Central memory CD8-positive, alpha-beta T cell (primary cell): Measurements from ENCODE around the gene PARP6.

Experiments used
- ATAC-seq: fragments of 150-1000 bp; cut with Tn5 transposase; replicated peaks from 2 replicates; pipeline ENCODE4 v1.10.0; 2022; ENCODE audit warnings: mild to moderate bottlenecking, moderate FRiP score, moderate number of reproducible peaks; ENCODE audit not compliant: poor library complexity, severe bottlenecking; ENCODE audit errors: extremely low read depth
- DNase-seq, 2 donors: peaks; one replicate each; pipeline ENCODE4 v3.0.0; 2021; ENCODE audit warnings: low spot score in 2 of 2
- H3K27ac Mint-ChIP-seq: one replicate; pipeline ENCODE4 v1.8.0; 2022; ENCODE audit warnings: low read depth, mild to moderate bottlenecking, moderate library complexity, mixed read lengths
- H3K27me3 Mint-ChIP-seq: one replicate; pipeline ENCODE4 v1.8.0; 2022; ENCODE audit warnings: mixed read lengths
- H3K36me3 Mint-ChIP-seq: one replicate; pipeline ENCODE4 v1.8.0; 2022; ENCODE audit warnings: mild to moderate bottlenecking, moderate library complexity, mixed read lengths; ENCODE audit not compliant: insufficient read depth
- H3K4me1 Mint-ChIP-seq: one replicate; pipeline ENCODE4 v1.8.0; 2022; ENCODE audit warnings: mixed read lengths
- H3K4me3 Mint-ChIP-seq: one replicate; pipeline ENCODE4 v1.8.0; 2022; ENCODE audit warnings: mild to moderate bottlenecking, moderate library complexity, mixed read lengths
- H3K9me3 Mint-ChIP-seq: one replicate; pipeline ENCODE4 v1.8.0; 2022; ENCODE audit warnings: mixed read lengths

The PARP6 gene

DNA sequence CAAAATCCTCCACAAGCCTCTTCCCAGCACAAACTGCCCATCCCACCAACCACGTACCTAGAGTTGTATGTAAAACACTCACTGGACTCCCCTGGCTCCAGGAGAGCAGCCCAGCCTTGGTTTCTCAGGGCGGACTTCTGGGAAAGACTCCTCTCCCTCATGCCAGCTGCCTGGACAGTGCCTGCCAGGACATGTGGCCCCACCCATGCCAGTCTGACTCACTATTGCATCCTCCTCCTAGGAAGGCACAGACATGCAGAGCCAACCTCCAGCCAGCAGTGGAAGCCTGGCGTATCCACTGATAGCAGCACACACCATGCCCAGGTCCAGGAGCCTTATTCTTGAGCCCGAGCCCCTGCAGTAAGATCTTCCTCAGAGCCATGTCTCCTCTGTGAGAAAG, 50.0 kb downstream of the PARP6 start:
- Mint-ChIP-seq H3K4me3 (no peak overlapping the region), H3K36me3 (peaks cover 51% of the 10 kb centered on the region), H3K27ac (peak overlapping the region; percentile 84), H3K9me3 (no peaks in the 10 kb centered on the region), H3K27me3 (no peaks in the 10 kb centered on the region), H3K4me1 (peaks cover 68% of the 10 kb centered on the region)
- no peak for ATAC-seq
- no peak for DNase-seq

DNA sequence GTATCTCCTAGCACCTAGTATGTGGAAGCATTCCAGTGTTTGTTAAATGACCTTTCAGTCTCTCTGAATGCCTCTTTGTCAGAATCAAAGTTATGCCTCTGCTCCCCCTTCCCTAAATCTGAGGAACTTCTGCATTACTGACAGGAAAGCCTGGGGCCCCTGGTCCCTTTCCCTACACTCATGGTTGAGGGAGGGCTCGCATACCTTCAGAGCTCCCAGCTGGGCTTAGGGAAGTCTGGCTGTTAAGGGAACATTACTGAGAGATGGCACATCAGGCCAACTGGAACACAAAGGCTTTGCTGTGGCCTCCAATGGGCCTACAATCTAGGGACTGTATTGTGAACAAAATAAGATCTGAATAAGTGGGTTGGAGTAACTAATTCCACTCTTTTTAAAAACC, 51.7 kb downstream of the PARP6 start:
- H3K9me3 Mint-ChIP-seq = no peaks in the 10 kb centered on the region
- H3K27me3 Mint-ChIP-seq = no peaks in the 10 kb centered on the region
- no peak overlapping the region for H3K4me3 Mint-ChIP-seq
- peaks cover 59% of the 10 kb centered on the region for H3K36me3 Mint-ChIP-seq
- ATAC-seq (no peak), DNase-seq (no peak)
- H3K4me1 Mint-ChIP-seq = peaks cover 55% of the 10 kb centered on the region
- peak overlapping the region; percentile 55 for H3K27ac Mint-ChIP-seq

DNA sequence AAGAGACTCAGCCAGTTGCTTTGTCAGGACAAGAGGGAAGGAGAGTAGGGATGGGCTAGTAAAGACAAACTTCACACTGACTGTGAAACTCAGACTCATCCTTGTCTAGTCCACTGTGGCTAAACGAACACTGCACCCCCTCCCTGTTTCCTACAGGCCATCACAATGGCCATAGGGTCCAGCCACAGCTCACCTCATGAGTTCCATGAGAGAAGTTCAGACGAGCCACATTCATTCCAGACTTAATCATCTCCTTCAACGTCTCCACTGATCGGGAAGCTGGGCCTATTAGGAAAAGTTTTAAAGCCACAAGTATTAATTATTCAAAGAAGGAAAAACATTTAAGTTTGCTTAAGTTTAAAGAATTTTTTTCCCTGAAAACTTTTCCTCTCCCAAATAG, 55.1 kb downstream of the PARP6 start:
- ATAC-seq (no peak), DNase-seq (no peak)
- H3K27me3 Mint-ChIP-seq = no peaks in the 10 kb centered on the region
- peak overlapping the region; percentile 12 for H3K27ac Mint-ChIP-seq
- H3K4me1 Mint-ChIP-seq = peaks cover 29% of the 10 kb centered on the region
- peaks cover 73% of the 10 kb centered on the region for H3K36me3 Mint-ChIP-seq
- H3K4me3 Mint-ChIP-seq = no peak overlapping the region
- no peaks in the 10 kb centered on the region for H3K9me3 Mint-ChIP-seq

DNA sequence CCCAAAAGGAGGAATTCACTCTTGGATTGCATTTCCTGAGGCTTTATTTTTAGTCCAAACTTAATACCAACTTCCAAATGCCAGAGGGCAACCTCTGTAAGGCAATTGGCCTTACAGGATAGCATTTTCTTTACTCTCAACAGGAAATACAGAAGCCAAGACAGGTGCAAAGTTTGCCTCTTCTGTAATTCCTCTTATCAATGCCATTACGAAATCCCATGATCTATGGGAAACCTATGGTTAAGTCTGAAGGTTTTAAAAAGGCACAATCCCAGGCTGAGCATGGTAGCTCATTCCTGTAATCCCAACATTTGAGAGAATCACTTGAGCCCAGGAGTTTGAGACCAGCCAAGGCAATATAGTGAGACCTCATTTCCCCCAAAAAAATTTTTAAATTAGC, 56.3 kb downstream of the PARP6 start:
- DNase-seq (no peak), ATAC-seq (no peak)
- Mint-ChIP-seq H3K4me1 (peaks cover 23% of the 10 kb centered on the region), H3K4me3 (no peak overlapping the region), H3K9me3 (no peaks in the 10 kb centered on the region), H3K36me3 (peaks cover 79% of the 10 kb centered on the region), H3K27me3 (no peaks in the 10 kb centered on the region), H3K27ac (no peak overlapping the region)

DNA sequence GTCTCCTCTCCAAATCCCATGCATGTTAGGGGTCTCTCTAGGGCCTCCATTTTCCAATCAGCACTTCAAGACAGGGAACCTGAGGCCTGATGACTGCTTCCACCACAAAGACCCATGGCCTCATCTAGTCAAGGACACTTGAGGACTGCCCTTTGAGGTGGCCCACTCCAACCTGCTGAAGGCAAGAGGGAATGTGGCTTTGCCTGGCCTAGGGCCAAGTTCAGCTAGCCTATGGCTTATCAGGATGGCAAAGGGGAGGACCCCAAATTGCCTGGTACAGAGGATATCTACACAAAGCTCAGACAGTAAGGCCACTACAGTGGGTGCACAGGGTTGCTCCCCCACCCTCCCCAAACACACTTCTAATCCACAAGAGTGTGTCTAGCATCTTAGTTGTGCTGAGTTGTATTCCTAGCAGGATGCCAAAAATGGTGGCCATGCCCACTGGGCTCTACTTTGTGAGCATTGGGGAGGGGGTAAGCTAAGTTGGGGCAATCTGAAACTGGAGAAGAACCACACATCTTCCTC, 64.7 kb downstream of the PARP6 start:
- H3K27me3 Mint-ChIP-seq = no peaks in the 10 kb centered on the region
- no peak for ATAC-seq
- peaks cover 69% of the 10 kb centered on the region for H3K36me3 Mint-ChIP-seq
- no peaks in the 10 kb centered on the region for H3K9me3 Mint-ChIP-seq
- no peak overlapping the region for H3K4me3 Mint-ChIP-seq
- DNase-seq = no peak
- H3K27ac Mint-ChIP-seq = no peak overlapping the region
- no peaks in the 10 kb centered on the region for H3K4me1 Mint-ChIP-seq

DNA sequence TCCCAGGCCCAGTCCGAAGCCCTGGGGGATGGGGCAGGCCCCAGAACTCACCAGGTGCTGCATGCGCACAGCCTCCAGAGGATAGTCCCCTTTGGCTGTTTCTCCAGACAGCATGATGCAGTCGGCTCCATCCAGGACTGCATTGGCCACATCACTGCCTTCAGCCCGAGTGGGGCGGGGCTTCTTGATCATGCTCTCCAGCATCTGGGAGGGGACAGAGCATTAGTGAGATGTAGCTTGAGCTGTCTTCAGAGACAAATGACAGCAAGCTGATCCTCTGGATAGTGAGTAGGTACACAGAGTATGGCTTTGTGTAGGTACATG, 65.7 kb downstream of the PARP6 start:
- Mint-ChIP-seq H3K4me3 (no peak overlapping the region), H3K9me3 (no peaks in the 10 kb centered on the region), H3K27ac (no peak overlapping the region), H3K36me3 (peaks cover 68% of the 10 kb centered on the region), H3K27me3 (no peaks in the 10 kb centered on the region), H3K4me1 (no peaks in the 10 kb centered on the region)
- ATAC-seq (no peak), DNase-seq (no peak)

DNA sequence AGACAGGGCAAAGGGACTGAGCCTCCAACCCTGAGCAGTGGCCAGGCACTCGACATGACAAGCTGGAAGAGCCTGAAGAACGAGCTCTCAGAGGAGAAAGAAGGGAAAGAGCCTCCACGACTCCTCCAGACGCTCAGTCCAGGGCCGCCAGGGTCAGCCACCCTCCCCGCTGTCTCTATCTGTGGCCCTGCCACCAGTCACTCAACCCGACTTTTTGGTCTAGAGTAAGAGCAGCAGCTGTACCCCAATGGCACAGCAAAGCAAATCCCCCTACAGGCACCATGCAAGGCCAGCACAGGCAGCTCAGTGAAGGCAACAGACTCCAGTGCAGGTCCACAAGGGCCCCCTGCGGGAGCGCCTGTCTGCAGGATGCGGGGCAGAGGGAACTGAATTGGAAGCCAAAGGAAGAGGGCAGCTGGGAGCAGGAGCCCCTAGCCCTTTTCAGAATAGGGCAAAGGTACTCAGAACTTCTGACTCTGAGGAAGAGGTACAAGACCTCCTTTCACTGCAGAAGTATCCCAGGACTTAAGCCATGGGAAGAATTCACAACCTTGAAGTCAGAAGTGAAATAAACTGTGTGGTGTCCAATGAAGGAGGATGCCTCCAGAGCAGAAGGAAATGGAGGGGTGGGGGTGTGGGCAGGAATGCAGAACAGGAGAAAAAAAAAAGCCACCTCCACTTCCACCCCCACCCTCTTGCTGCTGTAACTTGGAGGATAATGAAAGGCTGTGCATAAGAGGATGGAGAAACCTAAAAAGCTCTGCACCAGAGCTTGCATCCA, 66.3 kb downstream of the PARP6 start:
- H3K4me1 Mint-ChIP-seq = no peaks in the 10 kb centered on the region
- no peaks in the 10 kb centered on the region for H3K9me3 Mint-ChIP-seq
- no peak for ATAC-seq
- H3K4me3 Mint-ChIP-seq = no peak overlapping the region
- no peaks in the 10 kb centered on the region for H3K27me3 Mint-ChIP-seq
- DNase-seq = no peak
- peaks cover 64% of the 10 kb centered on the region for H3K36me3 Mint-ChIP-seq
- peak overlapping the region; percentile 61 for H3K27ac Mint-ChIP-seq

DNA sequence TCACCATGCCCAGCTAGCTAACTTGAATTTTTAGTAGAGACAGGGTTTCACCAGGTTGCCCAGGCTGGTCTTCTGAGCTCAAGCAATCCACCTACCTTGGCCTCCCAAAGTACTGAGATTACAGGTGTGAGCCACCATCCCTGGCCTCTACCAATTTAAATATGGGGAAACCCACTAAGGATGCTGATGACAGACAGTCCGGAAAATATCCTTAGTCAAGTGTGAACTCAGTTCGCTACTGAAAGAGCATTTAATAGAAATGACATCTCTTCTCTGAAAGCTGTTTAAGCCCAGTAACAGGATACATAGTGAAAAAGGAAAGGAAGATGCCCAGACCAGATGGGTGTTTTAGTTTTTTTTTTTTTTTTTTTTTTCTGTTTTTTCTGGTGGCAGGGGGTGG, 67.1 kb downstream of the PARP6 start:
- no peak for DNase-seq
- H3K27me3 Mint-ChIP-seq = no peaks in the 10 kb centered on the region
- H3K4me3 Mint-ChIP-seq = no peak overlapping the region
- no peak for ATAC-seq
- H3K36me3 Mint-ChIP-seq = peaks cover 62% of the 10 kb centered on the region
- no peaks in the 10 kb centered on the region for H3K4me1 Mint-ChIP-seq
- no peaks in the 10 kb centered on the region for H3K9me3 Mint-ChIP-seq
- peak overlapping the region; percentile 70 for H3K27ac Mint-ChIP-seq

DNA sequence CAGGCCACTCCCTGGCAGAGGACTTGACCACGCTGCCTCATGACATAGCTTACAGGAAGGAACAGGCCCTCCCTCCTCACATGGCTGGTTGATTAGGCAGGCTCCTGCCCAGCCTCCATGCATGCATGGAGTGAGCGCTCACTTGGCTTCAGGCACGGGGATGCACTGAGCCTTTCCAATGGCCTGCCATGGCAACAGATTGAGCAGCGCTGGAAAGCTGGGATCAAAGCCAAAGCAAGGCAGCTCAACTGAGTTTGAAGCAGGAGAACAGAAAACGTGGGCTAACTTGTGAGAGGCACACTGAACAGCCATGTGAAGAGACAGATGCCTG, 68.9 kb downstream of the PARP6 start:
- Mint-ChIP-seq H3K27me3 (peaks cover under 1% of the 10 kb centered on the region), H3K4me3 (no peak overlapping the region), H3K36me3 (peaks cover 56% of the 10 kb centered on the region), H3K4me1 (no peaks in the 10 kb centered on the region), H3K27ac (peak overlapping the region; percentile 3), H3K9me3 (no peaks in the 10 kb centered on the region)
- no peak for ATAC-seq
- DNase-seq = no peak

DNA sequence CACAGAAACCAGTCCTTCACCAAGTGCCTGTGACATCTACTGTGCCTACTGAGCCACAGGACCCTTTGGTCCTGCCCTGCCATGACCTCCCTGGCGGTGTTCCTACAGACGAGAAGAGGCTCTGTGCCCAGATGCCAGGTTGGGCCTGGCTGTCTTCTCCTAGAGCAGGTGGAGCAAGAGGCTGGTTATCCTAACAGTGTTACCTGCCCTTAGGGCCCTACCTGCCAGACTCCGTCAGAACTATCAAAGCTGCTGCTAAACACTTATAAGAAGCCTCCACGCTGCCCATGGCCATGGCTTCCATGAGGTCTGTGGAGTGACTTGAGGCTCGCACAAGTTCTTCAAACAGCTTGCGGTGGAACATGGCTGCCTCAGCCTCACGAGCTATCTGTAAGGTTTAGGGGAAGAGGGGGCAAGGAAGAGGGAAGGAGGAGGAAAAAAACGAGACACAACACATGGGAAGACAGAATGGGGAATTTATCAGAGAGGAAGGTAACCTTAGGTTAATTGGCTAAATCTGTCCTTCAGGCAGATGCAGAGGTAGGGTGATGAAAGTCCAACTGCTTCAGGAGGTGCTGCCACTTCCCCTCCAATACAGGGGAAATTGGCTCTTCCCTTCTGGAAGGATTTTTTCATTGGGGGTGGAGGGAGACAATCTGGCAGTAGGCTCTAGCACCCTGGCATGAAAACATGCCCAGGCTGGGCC, 69.4 kb downstream of the PARP6 start:
- no peak for ATAC-seq
- no peak overlapping the region for H3K4me3 Mint-ChIP-seq
- DNase-seq = no peak
- peaks cover 2% of the 10 kb centered on the region for H3K4me1 Mint-ChIP-seq
- peaks cover 51% of the 10 kb centered on the region for H3K36me3 Mint-ChIP-seq
- peaks cover 5% of the 10 kb centered on the region for H3K27me3 Mint-ChIP-seq
- peak overlapping the region; percentile 3 for H3K27ac Mint-ChIP-seq
- H3K9me3 Mint-ChIP-seq = no peaks in the 10 kb centered on the region

DNA sequence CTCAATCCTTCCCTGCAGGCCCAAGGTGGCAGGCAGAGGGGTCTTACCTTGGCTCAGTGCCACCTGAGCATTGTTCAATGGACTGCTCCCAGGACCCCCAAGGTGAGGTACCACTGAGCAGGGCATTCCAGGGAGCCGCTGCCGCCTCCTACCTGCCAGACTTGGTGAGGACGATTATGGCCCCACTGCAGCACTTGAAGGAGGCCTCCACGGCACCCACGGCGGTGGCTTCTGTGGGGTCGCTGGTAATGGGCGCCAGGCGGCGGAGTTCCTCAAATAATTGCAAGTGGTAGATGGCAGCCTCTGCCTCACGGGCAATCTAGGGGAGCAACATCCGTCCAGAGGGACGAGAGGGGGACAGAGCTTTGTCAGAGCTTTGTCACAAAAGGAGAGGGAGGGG, 70.1 kb downstream of the PARP6 start:
- H3K27ac Mint-ChIP-seq = no peak overlapping the region
- no peak overlapping the region for H3K4me3 Mint-ChIP-seq

DNA sequence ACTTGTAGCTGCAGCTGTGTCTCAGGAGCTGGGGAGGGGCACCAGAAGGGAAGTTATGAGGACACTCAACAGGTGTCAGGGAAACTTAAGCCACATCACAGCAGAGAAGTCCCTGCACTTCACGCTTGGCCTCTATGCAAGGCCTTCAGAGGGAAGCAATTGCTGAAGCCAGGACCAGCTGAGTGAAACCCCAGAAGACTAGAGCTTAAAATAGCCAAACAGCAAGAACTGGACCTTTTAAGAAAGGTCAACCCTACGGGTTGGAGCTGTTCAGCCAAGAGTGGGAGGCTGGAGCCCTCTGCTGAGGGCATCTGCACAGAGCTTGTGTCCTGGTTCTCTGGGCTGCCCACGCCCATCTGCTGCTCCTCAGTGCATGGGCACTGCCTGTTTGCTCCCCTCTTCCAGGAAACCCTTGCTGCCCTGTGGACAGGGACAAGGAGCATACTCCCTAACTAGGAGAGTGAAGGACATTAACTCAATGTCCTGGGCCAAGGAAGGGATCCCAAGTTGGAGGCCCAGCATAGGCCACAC, 70.9 kb downstream of the PARP6 start:
- Mint-ChIP-seq H3K9me3 (no peaks in the 10 kb centered on the region), H3K36me3 (peaks cover 41% of the 10 kb centered on the region), H3K27ac (no peak overlapping the region), H3K4me3 (no peak overlapping the region), H3K27me3 (peaks cover 15% of the 10 kb centered on the region), H3K4me1 (peaks cover 4% of the 10 kb centered on the region)
- ATAC-seq = no peak
- no peak for DNase-seq

More for the DNA sequence above, 70.1 kb downstream of the PARP6 start:
- DNase-seq (no peak), ATAC-seq (no peak)
- Mint-ChIP-seq H3K36me3 (peaks cover 47% of the 10 kb centered on the region), H3K9me3 (no peaks in the 10 kb centered on the region), H3K4me1 (peaks cover 4% of the 10 kb centered on the region), H3K27me3 (peaks cover 10% of the 10 kb centered on the region)
